Liver (tissue), 3 donors: Measurements from ENCODE around the gene KLF13.

ENCODE experiments used
- CTCF ChIP-seq: fragments of 150-350 bp; IDR thresholded peaks from 2 replicates; pipeline ENCODE4 v1.5.1; 2017; ENCODE audit warnings: improper control_type of control experiment, low read depth, low read length; ENCODE audit not compliant: missing input control
- GABPA ChIP-seq, 2 donors: IDR thresholded peaks in 1 of 2; conservative IDR thresholded peaks in 1 of 2; 2 replicates each; pipeline ENCODE4 v1.6.1; 2016; ENCODE audit warnings: antibody characterized with exemption in 2 of 2, mild to moderate bottlenecking in 1 of 2, moderate library complexity in 1 of 2
- HNF4A ChIP-seq, 2 donors: conservative IDR thresholded peaks; 2 replicates each; pipeline ENCODE4 v1.6.1; 2016; ENCODE audit warnings: antibody characterized with exemption in 2 of 2, mild to moderate bottlenecking in 2 of 2
- HNF4G ChIP-seq: IDR thresholded peaks from 2 replicates; pipeline ENCODE4 v1.6.1; 2016; ENCODE audit warnings: antibody characterized with exemption
- RAD21 ChIP-seq, 2 donors: IDR thresholded peaks; 2 replicates each; pipeline ENCODE4 v1.6.1; 2016; ENCODE audit warnings: antibody characterized with exemption in 2 of 2, mild to moderate bottlenecking in 2 of 2
- REST ChIP-seq: IDR thresholded peaks from 2 replicates; pipeline ENCODE4 v1.6.1; 2016; ENCODE audit warnings: antibody characterized with exemption, mild to moderate bottlenecking
- TAF1 ChIP-seq: conservative IDR thresholded peaks from 2 replicates; pipeline ENCODE4 v1.6.1; 2016; ENCODE audit warnings: antibody characterized with exemption, mild to moderate bottlenecking
- donor health status: healthy.
- donor health status: healthy.

- no peak for TF ChIP-seq RAD21 (IDR thresholded peaks at IDR 0.05)
- no peak for TF ChIP-seq CTCF
- no peak for TF ChIP-seq REST
- TF ChIP-seq HNF4G: no peak
- no peak for TF ChIP-seq TAF1
- TF ChIP-seq HNF4A (conservative IDR thresholded peaks at IDR 0.05): no peak
- no peak for TF ChIP-seq GABPA (IDR thresholded peaks at IDR 0.05 in 1 of 2, conservative IDR thresholded peaks at IDR 0.05 in 1 of 2)
Observed at GRCh38 chr15:31365032-31365654, 38.5 kb downstream of the KLF13 start.
